Mammary epithelial cell (primary cell): ENCODE data around the gene RAD51AP2.

Experiments used
- EZH2 ChIP-seq: IDR thresholded peaks from 2 replicates; pipeline ENCODE4 v1.6.1; 2012; ENCODE audit warnings: low read length, inconsistent platforms, borderline replicate concordance
- TF ChIP-seq, protein P1 (sequence below), 2 donors: IDR thresholded peaks in 1 of 2; conservative IDR thresholded peaks in 1 of 2; 2 replicates each; pipeline ENCODE4 v1.5.1; 2011 to 2012; ENCODE audit warnings: inconsistent platforms in 2 of 2, low read length in 2 of 2, mild to moderate bottlenecking in 2 of 2, control low read depth in 1 of 2, low read depth in 1 of 2; ENCODE audit not compliant: insufficient read depth in 1 of 2; ENCODE audit errors: extremely low read depth in 1 of 2

GRCh38 chr2:17545680-17546613 lies 27.7 kb upstream of the RAD51AP2 start:
- TF ChIP-seq, protein P1, sequence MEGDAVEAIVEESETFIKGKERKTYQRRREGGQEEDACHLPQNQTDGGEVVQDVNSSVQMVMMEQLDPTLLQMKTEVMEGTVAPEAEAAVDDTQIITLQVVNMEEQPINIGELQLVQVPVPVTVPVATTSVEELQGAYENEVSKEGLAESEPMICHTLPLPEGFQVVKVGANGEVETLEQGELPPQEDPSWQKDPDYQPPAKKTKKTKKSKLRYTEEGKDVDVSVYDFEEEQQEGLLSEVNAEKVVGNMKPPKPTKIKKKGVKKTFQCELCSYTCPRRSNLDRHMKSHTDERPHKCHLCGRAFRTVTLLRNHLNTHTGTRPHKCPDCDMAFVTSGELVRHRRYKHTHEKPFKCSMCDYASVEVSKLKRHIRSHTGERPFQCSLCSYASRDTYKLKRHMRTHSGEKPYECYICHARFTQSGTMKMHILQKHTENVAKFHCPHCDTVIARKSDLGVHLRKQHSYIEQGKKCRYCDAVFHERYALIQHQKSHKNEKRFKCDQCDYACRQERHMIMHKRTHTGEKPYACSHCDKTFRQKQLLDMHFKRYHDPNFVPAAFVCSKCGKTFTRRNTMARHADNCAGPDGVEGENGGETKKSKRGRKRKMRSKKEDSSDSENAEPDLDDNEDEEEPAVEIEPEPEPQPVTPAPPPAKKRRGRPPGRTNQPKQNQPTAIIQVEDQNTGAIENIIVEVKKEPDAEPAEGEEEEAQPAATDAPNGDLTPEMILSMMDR (conservative IDR thresholded peaks at IDR 0.05 in 1 of 2, IDR thresholded peaks at IDR 0.05 in 1 of 2; ENCODE audit: extremely low read depth in 1 of 2, insufficient read depth in 1 of 2, low read depth in 1 of 2, low read length in 2 of 2) = no peak
- no peak for TF ChIP-seq EZH2
